ENCODE results near the gene UBN2.

The UBN2 gene

GRCh38 chr7:139246494-139246893 is 15.5 kb downstream of the UBN2 start:
- no peaks in the 10 kb centered on the region for H3K36me3 ChIP-seq (ENCODE audit: control insufficient read depth, insufficient read depth, low read length)
- no peak overlapping the region for H3K4me2 ChIP-seq (ENCODE audit: low read length)

GRCh38 chr7:139246905-139247304 is 15.9 kb downstream of the UBN2 start:
- no peak for TF ChIP-seq CTCF (IDR thresholded peaks at IDR 0.05)
- H3K36me3 ChIP-seq (ENCODE audit: control insufficient read depth, insufficient read depth, low read length) = no peaks in the 10 kb centered on the region
- no peak overlapping the region for H3K4me3 ChIP-seq (ENCODE audit: low read depth, low read length)

More at GRCh38 chr7:139246494-139246893, 15.5 kb downstream of the UBN2 start:
- H2AFZ ChIP-seq = no peak overlapping the region
- no peaks in the 10 kb centered on the region for H3K9me3 ChIP-seq (ENCODE audit: control insufficient read depth, low read length)
- H3K79me2 ChIP-seq = peaks cover 20% of the 10 kb centered on the region
- no peaks in the 10 kb centered on the region for H3K4me1 ChIP-seq
- H3K27me3 ChIP-seq (ENCODE audit: control insufficient read depth, insufficient read depth, low read length) = no peaks in the 10 kb centered on the region
- H3K9ac ChIP-seq = no peak overlapping the region
- no peak overlapping the region for H3K27ac ChIP-seq
- TF ChIP-seq CTCF (IDR thresholded peaks at IDR 0.05) = no peak
- no peak overlapping the region for H3K4me3 ChIP-seq (ENCODE audit: low read depth, low read length)

GRCh38 chr7:139249179-139249810 is 18.3 kb downstream of the UBN2 start:
- no peak overlapping the region for H3K4me3 ChIP-seq (ENCODE audit: low read depth, low read length)
- no peak overlapping the region for H3K9ac ChIP-seq
- H3K4me2 ChIP-seq (ENCODE audit: low read length) = no peak overlapping the region
- TF ChIP-seq CTCF (IDR thresholded peaks at IDR 0.05) = no peak
- no peaks in the 10 kb centered on the region for H3K36me3 ChIP-seq (ENCODE audit: control insufficient read depth, insufficient read depth, low read length)
- H3K9me3 ChIP-seq (ENCODE audit: control insufficient read depth, low read length) = no peaks in the 10 kb centered on the region
- peaks cover 20% of the 10 kb centered on the region for H3K79me2 ChIP-seq
- no peaks in the 10 kb centered on the region for H3K27me3 ChIP-seq (ENCODE audit: control insufficient read depth, insufficient read depth, low read length)
- H3K4me1 ChIP-seq = no peaks in the 10 kb centered on the region
- H3K27ac ChIP-seq = no peak overlapping the region
- H2AFZ ChIP-seq = no peak overlapping the region

More at GRCh38 chr7:139246905-139247304, 15.9 kb downstream of the UBN2 start:
- Histone ChIP-seq H2AFZ (no peak overlapping the region), H3K4me2 (ENCODE audit: low read length) (no peak overlapping the region), H3K4me1 (no peaks in the 10 kb centered on the region), H3K9ac (no peak overlapping the region), H3K27me3 (ENCODE audit: control insufficient read depth, insufficient read depth, low read length) (no peaks in the 10 kb centered on the region), H3K79me2 (peaks cover 20% of the 10 kb centered on the region), H3K9me3 (ENCODE audit: control insufficient read depth, low read length) (no peaks in the 10 kb centered on the region), H3K27ac (no peak overlapping the region)

- H3K27ac ChIP-seq = no peak overlapping the region
Measured at GRCh38 chr7:139252451-139252850, 21.4 kb downstream of the UBN2 start.

More at GRCh38 chr7:139252451-139252850, 21.4 kb downstream of the UBN2 start:
- H3K9me3 ChIP-seq (ENCODE audit: control insufficient read depth, low read length) = no peaks in the 10 kb centered on the region
- no peak overlapping the region for H3K9ac ChIP-seq
- no peak overlapping the region for H3K4me2 ChIP-seq (ENCODE audit: low read length)
- peaks cover 8% of the 10 kb centered on the region for H3K79me2 ChIP-seq
- H3K27me3 ChIP-seq (ENCODE audit: control insufficient read depth, insufficient read depth, low read length) = no peaks in the 10 kb centered on the region
- no peak overlapping the region for H2AFZ ChIP-seq
- no peak overlapping the region for H3K4me3 ChIP-seq (ENCODE audit: low read depth, low read length)
- H3K4me1 ChIP-seq = no peaks in the 10 kb centered on the region
- H3K36me3 ChIP-seq (ENCODE audit: control insufficient read depth, insufficient read depth, low read length) = no peaks in the 10 kb centered on the region
- TF ChIP-seq CTCF (IDR thresholded peaks at IDR 0.05) = no peak
